GM23248 (cell line): ENCODE results near the gene FIP1L1.

Experiments used
- EZH2 ChIP-seq: fragments of 200-600 bp; sonication (generic); IDR thresholded peaks from 2 replicates; pipeline ENCODE4 v1.6.1; 2018; ENCODE audit warnings: antibody characterized with exemption, mild to moderate bottlenecking; ENCODE audit not compliant: insufficient read depth, poor library complexity, severe bottlenecking
- EZH2phosphoT487 ChIP-seq: fragments of 200-600 bp; sonication (generic); IDR thresholded peaks from 2 replicates; pipeline ENCODE4 v1.6.1; 2018; ENCODE audit warnings: antibody characterized with exemption, moderate library complexity, mild to moderate bottlenecking, low read depth; ENCODE audit not compliant: insufficient read depth

DNA sequence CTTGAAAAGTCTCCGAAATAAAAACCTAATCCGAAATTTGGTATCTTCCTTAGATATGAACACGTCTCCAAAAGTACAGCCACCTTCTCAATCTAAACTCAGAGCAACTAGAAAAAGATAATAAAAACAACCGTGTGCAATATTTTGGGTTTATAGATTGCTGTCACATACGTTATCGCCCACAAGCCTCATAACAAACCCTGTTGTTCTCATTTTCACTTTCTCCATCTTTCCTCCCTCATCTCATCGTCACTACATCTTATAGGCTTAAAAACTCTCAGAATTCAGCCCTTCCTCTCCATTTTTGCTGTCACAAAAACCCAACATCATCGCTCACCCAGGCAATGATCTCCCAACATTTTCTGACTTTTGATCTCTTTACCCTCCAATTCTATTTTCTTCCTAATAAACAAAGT, 11.1 kb upstream of the FIP1L1 start:
- TF ChIP-seq EZH2phosphoT487 (no peak), EZH2 (no peak)
